NCI-H82 (cell line): Measurements from ENCODE around the gene BRCA2.
"Not testable (repeated sequence)": the region's sequence is repeated elsewhere in the genome, so short reads cannot be mapped to it uniquely, and the experiment has no call there.

Experiments
- DNase-seq: peaks from one replicate; lab custom pipeline; 2025; lab: John Stamatoyannopoulos, UW

The BRCA2 gene

GRCh38 chr13:32311188-32311897 lies 4.0 kb upstream of the BRCA2 start:
- DNase-seq, result no peak

GRCh38 chr13:32314271-32315237 lies 754 bp upstream of the BRCA2 start:
- peak; percentile 67 for DNase-seq

GRCh38 chr13:32316028-32316339 lies 676 bp downstream of the BRCA2 start:
- peak; percentile 88 for DNase-seq

GRCh38 chr13:32316501-32316900 lies 1.2 kb downstream of the BRCA2 start:
- no peak for DNase-seq

GRCh38 chr13:32317716-32318465 lies 2.6 kb downstream of the BRCA2 start:
- no peak for DNase-seq

- no peak for DNase-seq
Measured at GRCh38 chr13:32320528-32320927, 5.2 kb downstream of the BRCA2 start.

- DNase-seq, result no peak
Measured at GRCh38 chr13:32323912-32324311, 8.6 kb downstream of the BRCA2 start.

- DNase-seq, result no peak
Measured at GRCh38 chr13:32330441-32330840, 15.1 kb downstream of the BRCA2 start.

- DNase-seq, result no peak
Measured at GRCh38 chr13:32334671-32335070, 19.4 kb downstream of the BRCA2 start.

GRCh38 chr13:32340914-32341313 lies 25.6 kb downstream of the BRCA2 start:
- DNase-seq, result no peak

GRCh38 chr13:32347651-32348050 lies 32.3 kb downstream of the BRCA2 start:
- no peak for DNase-seq

GRCh38 chr13:32350839-32351441 lies 35.6 kb downstream of the BRCA2 start:
- DNase-seq, result not testable (repeated sequence)

- no peak for DNase-seq
Measured at GRCh38 chr13:32354040-32354439, 38.7 kb downstream of the BRCA2 start.

GRCh38 chr13:32355935-32356334 lies 40.6 kb downstream of the BRCA2 start:
- DNase-seq, result not testable (repeated sequence)

- no peak for DNase-seq
Measured at GRCh38 chr13:32362574-32362973, 47.3 kb downstream of the BRCA2 start.

- no peak for DNase-seq
Measured at GRCh38 chr13:32370805-32371204, 55.5 kb downstream of the BRCA2 start.

- DNase-seq, result no peak
Measured at GRCh38 chr13:32376642-32377415, 61.5 kb downstream of the BRCA2 start.

- no peak for DNase-seq
Measured at GRCh38 chr13:32378012-32378411, 62.7 kb downstream of the BRCA2 start.

GRCh38 chr13:32381539-32381938 lies 66.2 kb downstream of the BRCA2 start:
- DNase-seq, result peak; percentile 38

- DNase-seq, result no peak
Measured at GRCh38 chr13:32383836-32384618, 68.7 kb downstream of the BRCA2 start.

GRCh38 chr13:32384702-32385101 lies 69.4 kb downstream of the BRCA2 start:
- no peak for DNase-seq
